ENCODE data around the gene SASH3. TPM values are rescaled to one million over a fixed set of nuclear protein-coding genes. Genes with fewer than 3 reads are reported as not detected.

SASH3 gene
- polyA plus RNA-seq, 1 donor (not counting 4 experiments of a cell fraction or from before 2014, with no cell fraction given) = 0.09 TPM

DNA sequence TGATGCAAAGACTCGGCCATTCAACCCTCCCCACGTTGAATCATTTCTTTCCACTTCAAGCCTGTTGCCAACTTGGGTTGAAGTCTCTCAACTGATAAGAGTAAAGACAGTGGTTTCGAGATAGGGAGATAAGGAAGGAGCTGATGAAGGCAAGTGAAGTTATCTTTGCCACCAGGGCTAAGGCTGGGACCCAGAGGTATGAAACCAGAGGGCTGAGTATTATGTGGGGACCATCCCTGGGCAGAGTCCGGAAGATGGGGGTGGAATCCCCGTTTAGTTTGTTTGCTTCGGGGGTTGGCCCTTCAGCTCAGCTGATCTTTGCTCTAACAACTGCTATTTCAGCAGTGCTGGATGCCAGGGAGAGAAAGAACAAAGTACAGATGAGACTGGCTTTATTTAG is 43.3 kb upstream of the SASH3 start:
- Histone ChIP-seq H3K4me3 (ENCODE audit: control insufficient read depth in 2 of 3, extremely low read depth in 1 of 3, insufficient read depth in 2 of 3, low read depth in 1 of 3, low read length in 3 of 3) (no peak overlapping the region), H3K36me3 (ENCODE audit: control insufficient read depth in 2 of 2, extremely low read depth in 1 of 2, insufficient read depth in 2 of 2, low read length in 2 of 2) (no peaks in the 10 kb centered on the region), H3K4me1 (ENCODE audit: control insufficient read depth, extremely low read depth, insufficient read depth, low read length) (peaks cover 4% of the 10 kb centered on the region), H4K20me1 (ENCODE audit: control insufficient read depth, extremely low read depth, insufficient read depth, low read length) (no peaks in the 10 kb centered on the region), H3K9me1 (ENCODE audit: control insufficient read depth, extremely low read depth, insufficient read depth, low read length) (no peaks in the 10 kb centered on the region), H2AFZ (ENCODE audit: control insufficient read depth, low read length) (no peak overlapping the region), H3K9me3 (ENCODE audit: control insufficient read depth, low read depth, low read length) (no peaks in the 10 kb centered on the region), H3K4me2 (ENCODE audit: control insufficient read depth, extremely low read depth, insufficient read depth, low read depth, low read length) (no peak overlapping the region), H3K27ac (ENCODE audit: control insufficient read depth, insufficient read depth, low read length) (no peak overlapping the region), H3K79me2 (ENCODE audit: control insufficient read depth, insufficient read depth, low read length) (no peaks in the 10 kb centered on the region), H3K27me3 (ENCODE audit: control insufficient read depth, extremely low read depth, insufficient read depth, low read length) (no peaks in the 10 kb centered on the region), H3K9ac (ENCODE audit: control insufficient read depth, extremely low read depth, insufficient read depth, low read length) (no peak overlapping the region)
- FAIRE-seq (no peak), DNase-seq (ENCODE audit: low read depth, low spot score) (no peak)
- dilution Hi-C loops (cut with MboI; ENCODE audit: extremely low pct_ligation_motif_present, low sequenced_read_pairs) = no loop called here
- TF ChIP-seq CTCF (optimal IDR thresholded peaks at IDR 0.05 in 1 of 3, IDR thresholded peaks at IDR 0.05 in 1 of 3, conservative IDR thresholded peaks at IDR 0.05 in 1 of 3; ENCODE audit: extremely low read depth in 1 of 3, insufficient read depth in 2 of 3, low read length in 3 of 3) (no peak), EZH2 (IDR thresholded peaks at IDR 0.05; ENCODE audit: low read length) (no peak)

DNA sequence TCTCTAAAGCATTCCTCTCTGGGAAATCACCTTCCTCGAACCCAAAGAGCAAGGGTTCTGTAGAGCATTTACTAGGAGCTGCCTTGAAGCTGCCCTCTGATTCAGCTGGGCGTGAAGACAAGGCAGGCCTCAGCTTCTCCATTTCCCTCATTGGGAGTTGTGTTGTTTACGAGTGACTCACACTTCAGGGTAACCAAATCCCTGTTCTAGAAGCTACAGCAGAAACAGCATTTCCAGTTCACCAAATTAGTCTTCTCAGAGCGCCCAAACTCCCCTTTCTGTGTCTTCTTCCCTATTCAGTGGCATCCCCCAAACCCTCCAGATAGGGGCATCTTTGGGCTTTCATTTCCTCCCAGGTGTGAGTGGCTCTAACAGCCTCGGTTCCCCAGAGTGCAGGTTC is 41.8 kb upstream of the SASH3 start:
- DNase-seq (ENCODE audit: low read depth, low spot score) (no peak), FAIRE-seq (peak; percentile 23)
- Histone ChIP-seq H3K27ac (ENCODE audit: control insufficient read depth, insufficient read depth, low read length) (no peak overlapping the region), H3K27me3 (ENCODE audit: control insufficient read depth, extremely low read depth, insufficient read depth, low read length) (no peaks in the 10 kb centered on the region), H3K36me3 (ENCODE audit: control insufficient read depth in 2 of 2, extremely low read depth in 1 of 2, insufficient read depth in 2 of 2, low read length in 2 of 2) (no peaks in the 10 kb centered on the region), H3K4me1 (ENCODE audit: control insufficient read depth, extremely low read depth, insufficient read depth, low read length) (peaks cover 4% of the 10 kb centered on the region), H3K79me2 (ENCODE audit: control insufficient read depth, insufficient read depth, low read length) (no peaks in the 10 kb centered on the region), H3K9ac (ENCODE audit: control insufficient read depth, extremely low read depth, insufficient read depth, low read length) (no peak overlapping the region), H4K20me1 (ENCODE audit: control insufficient read depth, extremely low read depth, insufficient read depth, low read length) (no peaks in the 10 kb centered on the region), H3K9me3 (ENCODE audit: control insufficient read depth, low read depth, low read length) (no peaks in the 10 kb centered on the region), H3K4me3 (ENCODE audit: control insufficient read depth in 2 of 3, extremely low read depth in 1 of 3, insufficient read depth in 2 of 3, low read depth in 1 of 3, low read length in 3 of 3) (no peak overlapping the region), H2AFZ (ENCODE audit: control insufficient read depth, low read length) (no peak overlapping the region), H3K9me1 (ENCODE audit: control insufficient read depth, extremely low read depth, insufficient read depth, low read length) (no peaks in the 10 kb centered on the region), H3K4me2 (ENCODE audit: control insufficient read depth, extremely low read depth, insufficient read depth, low read depth, low read length) (no peak overlapping the region)
- TF ChIP-seq EZH2 (IDR thresholded peaks at IDR 0.05; ENCODE audit: low read length) (no peak), CTCF (optimal IDR thresholded peaks at IDR 0.05 in 1 of 3, IDR thresholded peaks at IDR 0.05 in 1 of 3, conservative IDR thresholded peaks at IDR 0.05 in 1 of 3; ENCODE audit: extremely low read depth in 1 of 3, insufficient read depth in 2 of 3, low read length in 3 of 3) (no peak)
- dilution Hi-C loops (cut with MboI; ENCODE audit: extremely low pct_ligation_motif_present, low sequenced_read_pairs) = no loop called here
